Stimulated activated CD8-positive, alpha-beta memory T cell treated with anti-CD3 and anti-CD28 coated beads, Interleukin-7, amount 100 ng/mL, for 4 hours (primary cell): ENCODE results near the gene NPRL2.
"Not testable (repeated sequence)": the region's sequence is repeated elsewhere in the genome, so short reads cannot be mapped to it uniquely, and the experiment has no call there.

Experiments used
- DNase-seq, 2 donors: peaks; one replicate each; pipeline ENCODE4 v3.0.0-alpha.2; 2020; ENCODE audit warnings: low read depth in 2 of 2

The NPRL2 gene

DNA sequence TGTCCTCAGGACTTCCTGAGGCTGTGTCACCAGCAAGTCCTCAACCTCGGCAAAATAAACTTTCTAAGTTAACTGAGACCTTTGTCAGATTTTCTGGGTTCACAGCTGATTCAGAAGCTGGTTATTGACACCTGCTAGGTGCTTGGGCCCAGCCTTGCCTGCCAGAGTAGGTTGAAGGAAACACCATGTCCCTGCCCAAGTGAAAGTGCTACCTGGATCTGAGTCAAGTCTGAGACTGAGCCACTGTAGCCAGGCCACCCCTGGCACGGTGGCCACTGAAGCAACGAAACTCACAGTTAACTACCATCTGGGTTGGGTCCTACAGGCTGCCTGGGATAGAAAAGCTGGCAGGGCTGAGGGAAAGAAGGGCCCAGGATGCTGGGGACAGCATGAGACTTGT, 36.2 kb downstream of the NPRL2 start:
- DNase-seq: no peak

GRCh38 chr3:50312041-50312440, 38.5 kb downstream of the NPRL2 start:
- not testable (repeated sequence) for DNase-seq

DNA sequence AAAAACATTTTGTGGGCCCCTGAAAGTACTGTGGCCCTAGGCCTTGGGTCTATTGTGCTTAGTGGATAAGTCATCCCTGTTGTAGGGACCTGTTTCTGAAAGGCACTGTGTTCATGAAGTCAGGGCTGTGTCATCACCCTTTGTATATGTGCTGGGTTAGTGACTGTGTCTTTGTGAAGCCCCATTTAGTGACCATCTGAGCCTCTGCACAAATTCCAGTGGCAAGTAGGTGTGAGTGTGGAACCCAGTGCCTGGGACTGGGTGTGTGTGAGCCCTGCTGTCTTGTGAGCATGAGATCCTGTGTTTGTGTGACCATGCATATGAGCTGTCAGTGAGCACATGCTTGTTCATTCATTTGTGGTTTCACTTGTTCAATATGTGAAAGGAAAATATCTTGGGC, 46.0 kb downstream of the NPRL2 start:
- DNase-seq: no peak

DNA sequence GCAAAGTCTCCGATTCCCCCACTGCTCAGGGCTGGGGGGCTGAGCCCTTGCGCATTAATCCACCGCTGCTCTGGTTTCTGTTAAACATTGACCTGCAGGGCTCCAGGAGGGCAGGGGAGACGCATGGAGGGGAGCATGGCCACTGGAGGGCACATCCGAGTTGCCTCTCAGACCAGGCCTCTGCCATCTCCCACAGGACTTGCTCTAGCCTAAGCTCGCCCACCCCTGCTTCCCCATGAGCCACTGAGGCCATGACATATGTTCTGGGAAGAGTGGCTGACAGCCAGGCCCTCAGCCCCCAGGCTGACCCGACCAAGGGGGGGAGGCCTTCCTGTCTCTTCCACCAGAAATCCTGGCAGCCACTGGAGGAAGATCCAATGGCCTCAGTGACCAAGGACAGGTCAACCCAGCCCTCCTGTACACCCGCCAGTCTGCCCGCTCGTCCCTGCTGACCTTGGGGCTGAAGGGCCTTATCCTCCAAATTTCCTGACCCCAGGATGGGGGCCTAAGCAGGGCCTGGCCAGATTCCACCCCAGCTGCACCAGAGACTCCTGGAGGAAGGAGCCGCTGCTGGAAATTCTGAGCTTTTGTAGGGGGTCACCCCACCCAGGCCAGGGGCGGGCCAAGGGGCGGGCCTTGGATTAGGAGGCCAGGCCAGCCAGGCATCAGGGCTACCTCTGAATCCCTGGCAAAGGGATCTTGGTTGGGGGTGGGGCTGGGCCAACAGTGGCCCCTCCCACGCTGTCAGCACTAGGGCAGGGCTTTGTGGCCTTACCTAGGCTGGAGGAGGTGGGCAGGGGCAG, 47.4 kb downstream of the NPRL2 start, which contains the start of gene HYAL1:
Gene HYAL1 (minus strand): TSS at position 562 of the 803 bp plus-strand sequence. CDS start 618 bp downstream, outside the sequence.
- DNase-seq: no peak

GRCh38 chr3:50302095-50303012, 48.2 kb downstream of the NPRL2 start:
- no peak for DNase-seq

DNA sequence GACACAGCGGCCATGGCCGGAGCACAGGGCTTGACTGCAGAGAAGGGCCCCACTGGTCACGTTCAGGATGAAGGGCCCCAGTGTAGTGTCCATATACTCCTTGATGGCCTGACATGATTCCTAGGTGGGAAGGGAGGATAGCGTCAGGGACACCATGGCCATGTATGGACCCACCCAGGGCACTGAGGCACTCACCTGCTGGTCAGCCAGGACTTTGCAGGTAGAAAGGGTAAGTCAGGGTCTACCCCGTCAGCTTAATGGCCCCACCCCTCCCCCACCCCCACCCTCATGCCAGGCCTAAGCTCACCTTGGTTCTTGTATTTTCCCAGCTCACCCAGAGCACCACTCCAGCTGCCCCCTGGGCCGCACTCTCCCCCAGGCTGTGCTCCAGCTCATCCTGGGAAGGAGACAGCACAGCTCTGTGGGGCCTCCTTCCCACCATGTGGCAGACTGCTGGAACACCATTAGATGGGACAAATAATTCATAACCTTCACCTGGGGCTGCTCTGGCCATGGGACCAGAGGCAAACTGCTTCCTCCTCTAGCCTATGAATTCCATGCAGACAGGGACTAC, 49.8 kb downstream of the NPRL2 start:
- DNase-seq: no peak

- no peak for DNase-seq
Measured at GRCh38 chr3:50299929-50300680, 50.5 kb downstream of the NPRL2 start.

GRCh38 chr3:50299638-50299928, 51.0 kb downstream of the NPRL2 start:
- no peak for DNase-seq

DNA sequence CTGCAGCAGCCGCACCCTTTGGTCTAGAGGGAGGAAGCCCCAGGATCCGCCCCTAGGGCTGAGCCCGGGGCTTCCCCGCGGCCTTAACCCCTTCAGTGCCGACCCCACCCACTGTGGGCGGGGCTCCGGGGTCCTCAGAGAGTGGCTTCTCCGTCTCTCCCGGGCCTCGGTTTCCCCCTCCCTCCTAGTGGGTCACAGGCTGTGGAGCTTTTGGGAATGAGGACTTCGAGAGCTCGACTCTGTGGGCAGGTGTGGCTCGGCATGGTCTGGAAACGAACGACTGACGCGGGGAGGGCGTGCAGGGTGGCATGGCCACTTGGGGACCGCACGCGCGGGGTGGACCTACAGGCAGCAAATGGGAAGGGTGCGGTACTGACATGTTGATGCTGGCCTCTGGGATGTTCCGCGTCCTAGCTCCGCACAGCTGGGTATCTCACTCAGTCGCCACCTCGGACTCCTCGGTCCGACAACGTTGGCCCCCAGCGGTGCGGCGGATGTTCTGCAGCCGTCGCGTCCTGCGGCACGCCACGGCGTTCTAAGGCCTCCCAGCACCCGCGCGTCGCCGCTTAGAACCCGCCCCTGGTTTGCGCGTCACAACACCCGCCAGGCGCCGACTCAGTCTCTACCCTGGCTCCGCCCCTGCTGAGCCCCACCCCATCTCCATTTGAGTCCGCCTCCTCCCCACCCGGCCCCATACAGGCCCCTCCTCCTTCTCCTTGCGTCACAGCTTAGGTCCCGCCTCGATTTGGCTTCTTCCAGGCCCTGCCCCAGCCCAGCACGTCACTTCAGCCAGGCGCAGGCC, 51.5 kb downstream of the NPRL2 start, which contains the start of the genes HYAL3 and NAA80:
Gene HYAL3 (minus strand): TSS at position 570 of the 802 bp plus-strand sequence. CDS start 3,803 bp downstream, outside the sequence.
Gene NAA80 (minus strand): TSS at position 570 of the 802 bp plus-strand sequence. CDS start 1,942 bp downstream, outside the sequence.
- peak; percentile 97 to 99 for DNase-seq

GRCh38 chr3:50297896-50298725, 52.5 kb downstream of the NPRL2 start:
- no peak for DNase-seq

GRCh38 chr3:50297384-50297775, 53.2 kb downstream of the NPRL2 start:
- no peak for DNase-seq
